GM18519 (cell line): ENCODE data around the gene CFAP45.

Experiments
- ATAC-seq: cut with Tn5 transposase; IDR thresholded peaks from one replicate; pipeline ENCODE4 v1.9.1; 2021; ENCODE audit warnings: mild to moderate bottlenecking, moderate library complexity; ENCODE audit not compliant: unreplicated experiment, low FRiP score

Gene CFAP45

DNA sequence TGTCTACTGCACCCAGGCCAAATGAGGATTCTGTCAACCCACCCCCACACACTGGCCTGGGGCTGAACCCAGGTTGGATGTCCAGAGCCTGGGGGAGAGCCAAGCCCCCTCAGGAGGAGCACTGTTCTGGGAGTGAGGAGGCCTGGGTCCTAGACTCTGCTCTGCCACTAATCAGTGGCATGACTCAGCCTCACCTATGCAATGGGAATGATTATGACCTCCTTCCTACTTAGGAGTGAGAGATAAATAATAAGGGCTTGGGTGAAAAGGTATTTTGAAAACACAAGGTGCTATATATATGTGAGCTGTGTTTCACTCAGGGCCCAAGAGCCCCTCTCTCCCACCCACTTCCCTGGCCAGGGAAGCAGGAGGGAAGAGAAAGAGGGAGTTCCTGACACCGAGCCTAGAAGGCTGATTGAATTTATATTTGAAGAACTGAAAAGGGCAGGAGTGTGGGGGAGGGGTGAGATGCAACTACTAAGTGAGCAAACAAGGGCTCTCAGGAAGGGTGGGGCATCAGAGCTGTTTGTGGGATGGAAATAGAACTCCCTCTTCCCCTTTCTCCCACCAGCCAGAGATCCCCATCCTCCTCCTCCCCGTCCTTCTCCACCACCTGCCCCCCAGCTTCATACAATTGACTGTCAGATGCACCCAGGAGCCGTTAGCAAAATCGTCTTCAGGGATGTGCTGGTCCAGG lies 37.2 kb upstream of the CFAP45 start:
- no peak for ATAC-seq

DNA sequence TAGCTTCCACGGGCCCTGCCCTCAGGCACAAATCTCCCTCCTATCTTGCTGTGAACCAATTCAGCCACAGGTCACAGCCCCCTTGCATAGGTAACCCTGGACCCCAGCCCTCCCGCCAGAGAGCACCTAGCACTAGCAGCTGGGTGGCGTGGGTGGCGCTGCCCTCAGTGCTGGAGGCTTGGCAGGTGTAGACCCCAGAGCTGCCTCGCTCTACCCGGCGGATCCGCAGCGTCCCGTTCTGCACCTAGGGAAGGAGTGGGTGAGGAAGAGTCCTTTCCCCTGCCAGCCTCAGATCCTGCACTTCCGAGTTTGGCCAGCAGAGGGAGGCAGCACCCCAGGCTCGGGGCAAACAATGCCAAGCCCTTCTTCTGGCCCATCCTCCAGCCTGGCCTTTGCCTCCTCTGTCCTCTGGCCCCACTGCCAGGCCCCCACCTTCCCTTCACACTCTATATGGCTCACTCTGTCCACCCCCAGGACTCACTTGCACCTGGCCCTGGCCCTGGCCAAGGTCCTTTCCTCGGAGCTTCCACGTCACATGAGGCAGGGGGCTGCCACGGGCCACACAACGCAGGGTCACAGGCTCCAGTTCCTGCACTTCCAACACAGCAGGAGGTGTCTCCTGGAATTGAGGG lies 36.4 kb upstream of the CFAP45 start:
- ATAC-seq, result no peak

GRCh38 chr1:159935719-159936272 lies 35.8 kb upstream of the CFAP45 start:
- no peak for ATAC-seq

- ATAC-seq, result no peak
Measured at GRCh38 chr1:159935305-159935704, 35.3 kb upstream of the CFAP45 start.

DNA sequence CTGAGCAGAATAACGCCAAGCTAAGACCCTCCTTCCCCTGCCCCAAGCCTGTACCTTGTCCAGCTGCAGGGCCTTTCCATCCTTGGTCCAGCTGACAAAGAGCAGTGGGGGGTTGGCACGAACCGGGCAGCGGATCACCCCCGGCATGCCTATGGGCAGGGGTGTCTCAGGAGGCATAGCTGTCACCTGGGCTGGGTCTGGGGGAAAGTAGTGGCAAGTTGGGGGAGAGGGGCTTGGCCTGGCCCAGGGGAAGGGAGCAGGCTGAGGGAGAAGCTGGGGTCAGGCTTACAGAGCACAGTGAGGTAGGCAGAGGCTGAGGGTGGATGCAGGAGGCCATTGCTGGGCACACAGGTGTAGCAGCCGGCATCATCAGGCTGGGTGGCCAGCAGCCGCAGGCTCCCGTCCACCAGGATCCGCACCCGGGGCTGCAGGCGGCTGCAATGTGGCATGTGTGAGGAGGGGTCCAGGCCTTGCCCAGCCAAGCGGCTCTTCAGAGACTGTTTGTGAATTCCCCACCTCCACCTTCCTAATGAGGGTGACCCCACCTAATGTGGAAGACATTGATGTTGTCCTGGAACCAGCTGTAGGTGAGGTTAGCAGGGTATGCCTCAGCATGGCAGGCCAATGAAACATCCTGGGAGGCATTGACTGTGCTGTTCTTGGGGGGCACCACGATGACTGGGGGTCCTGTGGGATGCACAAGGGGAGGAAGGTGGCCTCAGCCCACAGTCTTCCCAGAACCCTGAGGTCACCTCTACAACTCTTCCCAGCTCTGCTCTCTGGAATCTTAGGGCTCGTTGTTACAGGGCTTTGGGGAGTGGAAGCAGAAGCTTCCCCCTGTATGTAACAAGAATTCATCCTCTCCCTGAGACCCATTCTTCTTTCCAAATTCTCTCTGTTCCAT lies 34.4 kb upstream of the CFAP45 start:
- ATAC-seq, result no peak

GRCh38 chr1:159933347-159933746 lies 33.4 kb upstream of the CFAP45 start:
- no peak for ATAC-seq

GRCh38 chr1:159932296-159933285 lies 32.6 kb upstream of the CFAP45 start:
- ATAC-seq, result no peak

- ATAC-seq, result no peak
Measured at GRCh38 chr1:159931795-159932173, 31.8 kb upstream of the CFAP45 start.

DNA sequence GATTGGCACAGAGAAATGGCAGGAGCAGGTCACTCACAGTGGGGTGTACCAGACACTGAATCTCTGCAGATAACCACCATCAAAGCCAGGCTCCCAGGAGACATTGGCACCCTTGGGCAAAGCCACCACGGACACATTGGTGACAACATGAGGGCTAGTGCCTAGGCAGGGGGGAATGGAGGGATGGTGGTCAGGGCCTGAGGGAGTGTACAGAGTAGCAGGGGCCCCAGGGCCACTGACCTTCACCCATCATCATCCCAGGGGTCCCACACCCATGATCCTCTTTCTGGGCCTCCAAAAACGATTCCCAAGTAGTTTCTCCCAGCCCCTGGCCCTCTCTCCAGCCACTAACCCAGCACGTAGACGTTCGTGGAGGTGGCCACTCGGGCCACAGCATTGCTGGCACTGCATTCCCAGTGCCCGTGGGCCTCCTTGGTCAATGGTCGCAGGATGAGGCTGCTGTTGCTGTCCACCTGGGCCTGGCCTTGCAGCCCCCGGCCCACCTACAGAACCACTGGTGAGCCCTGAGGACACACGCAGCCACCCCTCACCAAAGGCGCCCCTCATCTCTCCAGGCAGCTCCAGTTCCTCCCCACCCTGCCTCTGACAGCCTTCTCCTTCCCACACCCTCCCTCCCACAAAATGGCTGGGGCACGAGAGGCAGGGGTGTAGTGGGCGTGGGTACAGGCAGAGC lies 31.3 kb upstream of the CFAP45 start:
- ATAC-seq, result no peak

DNA sequence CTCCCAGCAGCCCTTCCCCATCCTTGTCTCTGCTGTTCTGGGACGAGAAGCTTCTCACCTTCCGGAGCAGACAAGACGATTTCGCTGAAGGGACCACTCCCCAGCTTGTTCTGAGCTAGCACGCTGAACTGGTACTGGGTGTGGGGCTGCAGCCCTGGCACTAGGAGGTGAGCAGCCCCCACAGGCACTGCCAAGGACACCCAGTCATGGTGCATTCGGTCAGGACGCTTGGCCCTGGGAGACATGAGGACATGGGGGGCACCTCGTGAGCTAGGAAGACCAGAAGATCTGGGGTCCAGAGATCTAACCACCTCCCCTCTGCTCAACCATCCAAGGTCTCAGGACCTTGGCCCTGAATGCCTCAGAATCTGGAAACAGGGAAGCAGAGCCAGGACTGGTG lies 30.7 kb upstream of the CFAP45 start:
- ATAC-seq, result no peak

GRCh38 chr1:159930216-159930615 lies 30.3 kb upstream of the CFAP45 start:
- ATAC-seq, result no peak

- no peak for ATAC-seq
Measured at GRCh38 chr1:159929155-159930051, 29.4 kb upstream of the CFAP45 start.

DNA sequence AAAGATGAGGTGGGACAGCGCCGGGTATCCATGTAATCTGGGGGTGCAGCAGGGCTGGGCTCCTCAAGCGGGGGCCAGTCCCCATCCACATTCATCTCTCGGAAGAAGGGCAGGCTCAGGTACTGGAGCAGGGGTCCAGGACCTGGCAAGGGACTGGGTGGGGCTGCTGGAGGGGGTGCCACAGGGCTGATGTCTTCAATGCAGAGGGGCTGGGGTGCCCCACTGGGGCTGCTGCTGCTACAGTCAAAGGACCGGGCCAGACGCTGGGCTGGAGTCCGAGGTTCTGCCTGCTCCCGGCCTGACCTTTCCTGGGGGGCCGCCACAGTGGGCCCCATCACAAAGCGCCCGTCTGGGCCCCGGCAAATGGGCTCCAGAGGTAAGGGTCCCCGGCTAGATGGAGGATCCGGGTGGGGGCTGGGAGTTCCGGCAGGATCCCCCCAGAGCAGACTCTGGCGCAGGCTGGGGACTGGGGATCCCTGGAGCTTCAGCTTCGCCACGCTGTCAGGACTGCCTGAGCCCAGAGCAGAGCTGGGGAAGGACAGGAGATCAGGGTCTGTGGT lies 28.6 kb upstream of the CFAP45 start:
- ATAC-seq, result no peak

- ATAC-seq, result no peak
Measured at GRCh38 chr1:159927849-159928431, 28.0 kb upstream of the CFAP45 start.

DNA sequence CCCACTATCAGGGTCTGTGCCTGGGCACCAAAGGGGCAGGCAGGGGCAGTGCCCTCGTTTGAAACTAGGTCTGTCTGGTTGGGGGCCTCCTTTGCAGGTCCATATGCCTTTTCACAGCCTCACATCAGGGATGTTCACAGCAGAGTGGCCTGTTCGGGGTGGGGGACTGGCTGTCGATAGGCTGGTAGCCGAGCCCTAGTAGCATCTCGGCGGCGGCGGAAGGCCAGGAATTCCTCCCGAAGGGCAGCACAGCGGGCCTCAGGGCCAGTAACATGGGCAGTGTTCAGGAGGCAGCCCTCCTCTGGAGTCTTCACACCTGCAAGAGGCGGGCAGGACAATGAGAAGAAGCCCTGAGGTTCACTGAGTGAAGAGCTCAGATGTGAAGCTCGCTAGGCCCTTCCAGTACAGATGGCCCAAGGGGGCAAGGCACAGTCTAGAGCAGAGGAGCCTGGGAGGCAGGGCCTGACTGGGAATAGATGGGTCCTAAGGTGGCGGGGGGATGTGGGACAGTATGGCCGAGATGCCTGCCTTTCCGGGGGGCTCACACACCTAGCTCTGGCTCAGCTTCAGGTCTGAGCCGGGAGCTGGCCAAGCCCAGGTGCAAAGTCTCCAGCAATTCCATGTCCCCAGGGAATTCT lies 27.4 kb upstream of the CFAP45 start:
- no peak for ATAC-seq

- no peak for ATAC-seq
Measured at GRCh38 chr1:159925719-159926078, 25.7 kb upstream of the CFAP45 start.
